ENCODE results near the gene USP6NL. TPM values are rescaled to one million over a fixed set of nuclear protein-coding genes. Genes with fewer than 3 reads are reported as not detected.

The USP6NL gene
- total and polyA plus RNA-seq, 10 of the 15 experiments (the other 5 are each of a cell fraction or from before 2014, with no cell fraction given), result 4.0 to 27.7 (median 18.2) TPM

- no peak for TF ChIP-seq ZNF592 (IDR thresholded peaks at IDR 0.05)
- TF ChIP-seq ESRRA (IDR thresholded peaks at IDR 0.05; ENCODE audit: low read length), result no peak
- no peak for TF ChIP-seq USF1 (IDR thresholded peaks at IDR 0.05; ENCODE audit: borderline replicate concordance, extremely low read length, insufficient read depth, low read depth, low read length)
- TF ChIP-seq, protein P1, sequence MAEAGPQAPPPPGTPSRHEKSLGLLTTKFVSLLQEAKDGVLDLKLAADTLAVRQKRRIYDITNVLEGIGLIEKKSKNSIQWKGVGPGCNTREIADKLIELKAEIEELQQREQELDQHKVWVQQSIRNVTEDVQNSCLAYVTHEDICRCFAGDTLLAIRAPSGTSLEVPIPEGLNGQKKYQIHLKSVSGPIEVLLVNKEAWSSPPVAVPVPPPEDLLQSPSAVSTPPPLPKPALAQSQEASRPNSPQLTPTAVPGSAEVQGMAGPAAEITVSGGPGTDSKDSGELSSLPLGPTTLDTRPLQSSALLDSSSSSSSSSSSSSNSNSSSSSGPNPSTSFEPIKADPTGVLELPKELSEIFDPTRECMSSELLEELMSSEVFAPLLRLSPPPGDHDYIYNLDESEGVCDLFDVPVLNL (IDR thresholded peaks at IDR 0.05; ENCODE audit: low read depth, low read length), result no peak
- no peak for TF ChIP-seq EZH2 (IDR thresholded peaks at IDR 0.05; ENCODE audit: borderline replicate concordance, control insufficient read depth, low read depth, low read length)
- peak in 1 of 2 experiments; percentile 79; a peak in 2 of 4 replicates for TF ChIP-seq ETV6 (conservative IDR thresholded peaks at IDR 0.05 in 1 of 2, IDR thresholded peaks at IDR 0.05 in 1 of 2; ENCODE audit: borderline replicate concordance in 1 of 2, low read depth in 1 of 2)
- no peak for TF ChIP-seq WRNIP1 (IDR thresholded peaks at IDR 0.05; ENCODE audit: borderline replicate concordance, low read depth, low read length)
- no peak for TF ChIP-seq SUPT20H (IDR thresholded peaks at IDR 0.05; ENCODE audit: borderline replicate concordance, control insufficient read depth, low read depth, low read length)
- no peak for TF ChIP-seq CHD1 (IDR thresholded peaks at IDR 0.05; ENCODE audit: low read depth, low read length)
- TF ChIP-seq BRCA1 (IDR thresholded peaks at IDR 0.05; ENCODE audit: low read depth, low read length), result no peak
- 0 out of 2 replicates have a peak, but pooled peaks have one; percentile 30 for TF ChIP-seq ZNF207 (IDR thresholded peaks at IDR 0.05; ENCODE audit: borderline replicate concordance)
- TF ChIP-seq ZNF384 (IDR thresholded peaks at IDR 0.05; ENCODE audit: borderline replicate concordance, low read depth, low read length), result no peak
- TF ChIP-seq KDM1A (IDR thresholded peaks at IDR 0.05; ENCODE audit: borderline replicate concordance), result no peak
- no peak for TF ChIP-seq NBN (IDR thresholded peaks at IDR 0.05)
- TF ChIP-seq CUX1 (IDR thresholded peaks at IDR 0.05; ENCODE audit: insufficient replicate concordance, low read depth, low read length), result no peak
- no peak for TF ChIP-seq KAT2A (conservative IDR thresholded peaks at IDR 0.05; ENCODE audit: control insufficient read depth, low read depth, low read length)
- peak; percentile 18; the same call in 1 of the 2 replicates for TF ChIP-seq SMC3 (IDR thresholded peaks at IDR 0.05; ENCODE audit: borderline replicate concordance, low read length)
Observed at GRCh38 chr10:11553773-11554381, 57.6 kb downstream of the USP6NL start (continued).

All from GM12878 (cell line).